Esophagus squamous epithelium (tissue), 5 donors: ENCODE data around the gene CCR5AS.

Source experiments
- DNase-seq: peaks from one replicate; lab custom pipeline; 2025; lab: John Stamatoyannopoulos, UW
- H3K27ac ChIP-seq, 4 donors: fragments of 200-600 bp; sonication (generic); one replicate each; pipeline ENCODE4 v1.5.1; 2016 to 2019; ENCODE audit warnings: mild to moderate bottlenecking in 1 of 4
- H3K27me3 ChIP-seq, 4 donors: fragments of 200-600 bp; sonication (generic); 1 replicate in 3 of 4; 2 replicates in 1 of 4; pipeline versions ENCODE4 v1.5.1 to v1.6.0; 2017 to 2021; ENCODE audit warnings: antibody characterized with exemption in 1 of 4
- H3K36me3 ChIP-seq, 3 donors: fragments of 200-600 bp; sonication (generic); one replicate each; pipeline ENCODE4 v1.5.1; 2016 to 2019
- H3K4me1 ChIP-seq, 3 donors: fragments of 200-600 bp; sonication (generic); one replicate each; pipeline ENCODE4 v1.5.1; 2017 to 2019
- H3K4me3 ChIP-seq, 4 donors: fragments of 200-600 bp; sonication (generic); 1 replicate in 3 of 4; 2 replicates in 1 of 4; pipeline ENCODE4 v1.5.1; 2016 to 2019; ENCODE audit warnings: mild to moderate bottlenecking in 2 of 4, moderate library complexity in 1 of 4
- H3K9me3 ChIP-seq, 3 donors: fragments of 200-600 bp; sonication (generic); one replicate each; pipeline ENCODE4 v1.5.1; 2016 to 2019
- CTCF ChIP-seq, 6 experiments: fragments of 450-650 bp in 4 of 6; fragments of 200-600 bp in 2 of 6; sonication (generic) in 2 of 6; IDR thresholded peaks; one replicate each; pipeline ENCODE4 v1.5.1; 2016 to 2019; ENCODE audit warnings: antibody characterized with exemption in 6 of 6, mild to moderate bottlenecking in 4 of 6, moderate library complexity in 4 of 6
- POLR2A ChIP-seq, 4 donors: fragments of 450-650 bp; IDR thresholded peaks; one replicate each; pipeline ENCODE4 v1.6.1; 2017; ENCODE audit warnings: antibody characterized with exemption in 4 of 4, mild to moderate bottlenecking in 4 of 4, moderate library complexity in 3 of 4
- WGBS, 2 donors: methylation state at CpG; one replicate each; pipeline ENCODE4 v1.1.5; 2018; 5-methylcytosine and 5-hydroxymethylcytosine counted together
- intact Hi-C: fragments of 100-400 bp; cut with DNase I; formaldehyde crosslinking; loops from one replicate; pipeline ENCODE4 v1.15.0; 2022
- donor health status: DM: yes; HTN: yes; CAD: no.

Gene CCR5AS

GRCh38 chr3:46447228-46447985 is 40.5 kb upstream of the CCR5AS start:
- H3K36me3 ChIP-seq: no peaks in the 10 kb centered on the region
- no peak for TF ChIP-seq POLR2A (IDR thresholded peaks at IDR 0.05)
- TF ChIP-seq CTCF (IDR thresholded peaks at IDR 0.05): no peak
- H3K4me1 ChIP-seq: peaks cover 0 to 9% (median 0%) of the 10 kb centered on the region in 3 donors
- peaks cover 0 to 10% (median 0%) of the 10 kb centered on the region in 4 donors for H3K27me3 ChIP-seq
- DNase-seq: no peak
- no peak overlapping the region for H3K4me3 ChIP-seq
- intact Hi-C loops: no loop called here
- H3K9me3 ChIP-seq: no peaks in the 10 kb centered on the region
- WGBS, 2 donors: 32 to 42% methylated on average over 5 of the region's 5 CpGs
- H3K27ac ChIP-seq: no peak overlapping the region

- no peak overlapping the region for H3K4me3 ChIP-seq
- H3K27me3 ChIP-seq: no peaks in the 10 kb centered on the region
- H3K4me1 ChIP-seq: peaks cover 0 to 7% (median 0%) of the 10 kb centered on the region in 3 donors
- H3K9me3 ChIP-seq: no peaks in the 10 kb centered on the region
- intact Hi-C loops: no loop called here
- TF ChIP-seq CTCF (IDR thresholded peaks at IDR 0.05) (peak in 4 of 6 experiments; percentile 32 to 84 (median 76)), POLR2A (IDR thresholded peaks at IDR 0.05) (no peak)
- H3K36me3 ChIP-seq: no peaks in the 10 kb centered on the region
- 32 to 57% methylated on average over 9 to 12 of the region's 16 CpGs for WGBS, 2 donors
- H3K27ac ChIP-seq: no peak overlapping the region
- no peak for DNase-seq
Observed at GRCh38 chr3:46442576-46443530, 36.0 kb upstream of the CCR5AS start.

GRCh38 chr3:46440531-46441294 is 33.8 kb upstream of the CCR5AS start:
- no peaks in the 10 kb centered on the region for H3K9me3 ChIP-seq
- H3K4me1 ChIP-seq: no peaks in the 10 kb centered on the region
- no peaks in the 10 kb centered on the region for H3K36me3 ChIP-seq
- intact Hi-C loops: no loop called here
- H3K27ac ChIP-seq: no peak overlapping the region
- H3K4me3 ChIP-seq: no peak overlapping the region
- WGBS, 2 donors: 69 to 74% methylated on average over 4 of the region's 4 CpGs
- TF ChIP-seq CTCF (IDR thresholded peaks at IDR 0.05) (no peak), POLR2A (IDR thresholded peaks at IDR 0.05) (no peak)
- no peak for DNase-seq
- no peaks in the 10 kb centered on the region for H3K27me3 ChIP-seq

- TF ChIP-seq POLR2A (IDR thresholded peaks at IDR 0.05) (no peak), CTCF (IDR thresholded peaks at IDR 0.05) (no peak)
- no peak overlapping the region for H3K27ac ChIP-seq
- H3K4me3 ChIP-seq: no peak overlapping the region
- H3K4me1 ChIP-seq: no peaks in the 10 kb centered on the region
- intact Hi-C loops: no loop called here
- H3K36me3 ChIP-seq: no peaks in the 10 kb centered on the region
- 77 to 84% methylated on average over 3 of the region's 3 CpGs for WGBS, 2 donors
- no peaks in the 10 kb centered on the region for H3K27me3 ChIP-seq
- DNase-seq: no peak
- no peaks in the 10 kb centered on the region for H3K9me3 ChIP-seq
Observed at GRCh38 chr3:46438831-46439230, 32.0 kb upstream of the CCR5AS start.
